ENCODE data around the gene ARL2BP. TPM values are rescaled to one million over a fixed set of nuclear protein-coding genes. Genes with fewer than 3 reads are reported as not detected.

ARL2BP gene
- total and polyA plus RNA-seq, 2 of the 13 experiments (the other 11 are each of a cell fraction or from before 2014, with no cell fraction given), result 64.3 to 67.6 TPM

- TF ChIP-seq ZNF318 (CRISPR knock-in tag; IDR thresholded peaks at IDR 0.05) (peak; percentile 86), ZNF891 (CRISPR knock-in tag; IDR thresholded peaks at IDR 0.05) (peak; percentile 98), MTF1 (CRISPR knock-in tag; IDR thresholded peaks at IDR 0.05) (peak; percentile 97; the same call in 1 of the 2 replicates), ZHX2 (IDR thresholded peaks at IDR 0.05; ENCODE audit: low read depth) (no peak; the same call in 1 of the 2 replicates), ZHX2 (CRISPR knock-in tag; IDR thresholded peaks at IDR 0.05; ENCODE audit: borderline replicate concordance) (peak; percentile 98), TFAP4 (IDR thresholded peaks at IDR 0.05; ENCODE audit: borderline replicate concordance, low read depth) (no peak), ZSCAN31 (CRISPR knock-in tag; IDR thresholded peaks at IDR 0.05; ENCODE audit: low read depth) (peak; percentile 99), SMARCE1 (IDR thresholded peaks at IDR 0.05; ENCODE audit: borderline replicate concordance) (no peak), ATF7 (IDR thresholded peaks at IDR 0.05) (no peak), ATF7 (CRISPR knock-in tag; IDR thresholded peaks at IDR 0.05) (peak; percentile 80; the same call in 1 of the 2 replicates), NR2F6 (IDR thresholded peaks at IDR 0.05) (no peak), NR2F6 (CRISPR knock-in tag; IDR thresholded peaks at IDR 0.05) (no peak; the same call in 1 of the 2 replicates), POLR2AphosphoS2 (IDR thresholded peaks at IDR 0.05; ENCODE audit: low read depth, low read length) (no peak), ZMYM3 (CRISPR knock-in tag; IDR thresholded peaks at IDR 0.05) (peak; percentile 97; the same call in 1 of the 2 replicates)
These were observed 39.3 kb downstream of the ARL2BP start, which contains the start of gene PLLP (continued) for GRCh38 chr16:57284209-57284951.
